GM23338 (cell line): ENCODE results near the gene OLA1. TPM values are rescaled to one million over a fixed set of nuclear protein-coding genes. Genes with fewer than 3 reads are reported as not detected.

ENCODE experiments used
- ATAC-seq: fragments of 200-7000 bp; cut with Tn5 transposase; 3 replicates; pipeline ENCODE4 v1.9.1; 2020
- DNase-seq: peaks from one replicate; pipeline ENCODE4 v3.0.0-alpha.2; 2015; ENCODE audit warnings: low spot score
- H2AFZ ChIP-seq: fragments of 200-600 bp; sonication (generic); 2 replicates; pipeline ENCODE4 v1.8.0; 2016; ENCODE audit warnings: antibody characterized with exemption, mild to moderate bottlenecking, moderate library complexity
- H3F3A ChIP-seq: fragments of 200-600 bp; sonication (generic); replicated peaks from 2 replicates; pipeline ENCODE4 v1.8.0; 2017; ENCODE audit warnings: antibody characterized with exemption, mixed run types, low read depth
- H3K27ac ChIP-seq: fragments of 200-600 bp; sonication (generic); 2 replicates; pipeline ENCODE4 v1.6.1; 2016; ENCODE audit warnings: low read depth
- H3K27me3 ChIP-seq: fragments of 200-600 bp; sonication (generic); 2 replicates; pipeline ENCODE4 v1.8.0; 2016; ENCODE audit warnings: mild to moderate bottlenecking, mixed run types, moderate library complexity; ENCODE audit not compliant: insufficient read depth
- H3K36me3 ChIP-seq: fragments of 200-600 bp; sonication (generic); 2 replicates; pipeline ENCODE4 v1.8.0; 2016; ENCODE audit warnings: mild to moderate bottlenecking; ENCODE audit not compliant: insufficient read depth
- H3K4me1 ChIP-seq: fragments of 200-600 bp; sonication (generic); 2 replicates; pipeline ENCODE4 v1.8.0; 2016; ENCODE audit warnings: mild to moderate bottlenecking, moderate library complexity; ENCODE audit not compliant: insufficient read depth
- H3K4me2 ChIP-seq: fragments of 200-600 bp; sonication (generic); 2 replicates; pipeline ENCODE4 v1.7.1; 2017; ENCODE audit warnings: mixed run types
- H3K4me3 ChIP-seq: fragments of 200-600 bp; sonication (generic); 2 replicates; pipeline ENCODE4 v1.6.1; 2016; ENCODE audit warnings: mixed run types
- H3K79me2 ChIP-seq: fragments of 200-600 bp; sonication (generic); replicated peaks from 2 replicates; pipeline ENCODE4 v1.8.0; 2017; ENCODE audit warnings: mild to moderate bottlenecking; ENCODE audit not compliant: insufficient read depth
- H3K9me2 ChIP-seq: fragments of 200-600 bp; sonication (generic); 2 replicates; pipeline ENCODE4 v1.8.0; 2017; ENCODE audit not compliant: insufficient read depth
- H4K20me1 ChIP-seq: fragments of 200-600 bp; sonication (generic); replicated peaks from 2 replicates; pipeline ENCODE4 v1.8.0; 2017; ENCODE audit warnings: mild to moderate bottlenecking; ENCODE audit not compliant: insufficient read depth
- H3K27ac Mint-ChIP-seq: 2 replicates; pipeline ENCODE4 v1.8.0; 2020; ENCODE audit warnings: inconsistent platforms, mild to moderate bottlenecking, moderate library complexity, mixed read lengths
- H3K27me3 Mint-ChIP-seq: 3 replicates; pipeline ENCODE4 v1.8.0; 2022; ENCODE audit warnings: low read depth, mild to moderate bottlenecking, moderate library complexity, mixed read lengths, inconsistent platforms; ENCODE audit not compliant: insufficient read depth, poor library complexity
- H3K36me3 Mint-ChIP-seq: 3 replicates; pipeline ENCODE4 v1.8.0; 2021; ENCODE audit warnings: low read depth, mild to moderate bottlenecking, inconsistent platforms, moderate library complexity, mixed read lengths
- H3K4me1 Mint-ChIP-seq: 3 replicates; pipeline ENCODE4 v1.8.0; 2020; ENCODE audit warnings: mild to moderate bottlenecking, inconsistent platforms, mixed read lengths
- H3K4me3 Mint-ChIP-seq: 3 replicates; pipeline ENCODE4 v1.8.0; 2021; ENCODE audit warnings: moderate library complexity, mild to moderate bottlenecking, inconsistent platforms, mixed read lengths
- H3K9me3 Mint-ChIP-seq: 3 replicates; pipeline ENCODE4 v1.8.0; 2020; ENCODE audit warnings: moderate library complexity, mild to moderate bottlenecking, inconsistent platforms, mixed read lengths
- CREB1 ChIP-seq: fragments of 250-450 bp; sonication (Bioruptor Pico); IDR thresholded peaks from 2 replicates; pipeline ENCODE4 v1.5.0; 2020; ENCODE audit warnings: low read depth, mild to moderate bottlenecking, moderate library complexity
- EZH2 ChIP-seq: fragments of 200-600 bp; sonication (generic); IDR thresholded peaks from one replicate; pipeline ENCODE4 v1.8.0; 2017; ENCODE audit warnings: antibody characterized with exemption, mild to moderate bottlenecking, low read depth; ENCODE audit not compliant: unreplicated experiment
- EZH2phosphoT487 ChIP-seq: fragments of 200-600 bp; sonication (generic); IDR thresholded peaks from one replicate; pipeline ENCODE4 v1.8.1; 2018; ENCODE audit warnings: antibody characterized with exemption; ENCODE audit not compliant: unreplicated experiment
- JUNB ChIP-seq: IDR thresholded peaks from one replicate; pipeline ENCODE4 v1.6.1; 2016; ENCODE audit warnings: antibody characterized with exemption; ENCODE audit not compliant: unreplicated experiment
- NANOG ChIP-seq: IDR thresholded peaks from 2 replicates; pipeline ENCODE4 v1.6.1; 2016; ENCODE audit warnings: antibody characterized with exemption, borderline replicate concordance
- POLR2AphosphoS5 ChIP-seq: IDR thresholded peaks from 2 replicates; pipeline ENCODE4 v1.6.1; 2016; ENCODE audit warnings: antibody characterized with exemption, low read depth
- STAT1 ChIP-seq: IDR thresholded peaks from one replicate; pipeline ENCODE4 v1.6.1; 2016; ENCODE audit warnings: antibody characterized with exemption; ENCODE audit not compliant: unreplicated experiment
- ZNF114 ChIP-seq: fragments of 250-450 bp; sonication (Bioruptor Pico); IDR thresholded peaks from 2 replicates; pipeline ENCODE4 v1.5.0; 2020; ENCODE audit warnings: mild to moderate bottlenecking, moderate library complexity
- ZNF331 ChIP-seq: fragments of 250-450 bp; sonication (Bioruptor Pico); IDR thresholded peaks from 2 replicates; pipeline ENCODE4 v1.5.0; 2020; ENCODE audit warnings: low read depth, mild to moderate bottlenecking, moderate library complexity
- polyA plus RNA-seq: library from polyadenylated mRNA; unstranded; fragments of >200 nt; fragmentation: Nextera tagmentation; extraction: Ambion mirVana; gene quantifications from 2 replicates; pipeline ENCODE4 v1.2.1, GENCODE V29; 2016
- total RNA-seq: library from RNA; depleted of rRNA; stranded (reverse); fragments of >200 nt; shearing (Covaris generic); gene quantifications from 2 replicates; pipeline ENCODE4 v1.2.3, GENCODE V29; 2014
- TF ChIP-seq, protein P1 (sequence below): IDR thresholded peaks from one replicate; pipeline ENCODE4 v1.6.1; 2018; ENCODE audit warnings: antibody characterized with exemption; ENCODE audit not compliant: unreplicated experiment
- TF ChIP-seq, protein P2 (sequence below): IDR thresholded peaks from 2 replicates; pipeline ENCODE4 v1.6.1; 2016; ENCODE audit warnings: antibody characterized with exemption
- TF ChIP-seq, protein P3 (sequence below): fragments of 250-450 bp; sonication (Bioruptor Pico); IDR thresholded peaks from 2 replicates; pipeline ENCODE4 v1.5.0; 2020; ENCODE audit warnings: mild to moderate bottlenecking, moderate library complexity
- TF ChIP-seq, protein P4 (sequence below), 2 experiments: fragments of 200-600 bp in 1 of 2; sonication (generic) in 1 of 2; conservative IDR thresholded peaks; 2 replicates each; pipeline versions ENCODE4 v1.5.1 to v1.6.1; 2016 to 2017; ENCODE audit warnings: antibody characterized with exemption in 2 of 2, low read depth in 2 of 2, mild to moderate bottlenecking in 2 of 2, moderate library complexity in 1 of 2

The OLA1 gene
- total and polyA plus RNA-seq, 2 experiments from 2014 or later = 104 to 242 TPM

DNA sequence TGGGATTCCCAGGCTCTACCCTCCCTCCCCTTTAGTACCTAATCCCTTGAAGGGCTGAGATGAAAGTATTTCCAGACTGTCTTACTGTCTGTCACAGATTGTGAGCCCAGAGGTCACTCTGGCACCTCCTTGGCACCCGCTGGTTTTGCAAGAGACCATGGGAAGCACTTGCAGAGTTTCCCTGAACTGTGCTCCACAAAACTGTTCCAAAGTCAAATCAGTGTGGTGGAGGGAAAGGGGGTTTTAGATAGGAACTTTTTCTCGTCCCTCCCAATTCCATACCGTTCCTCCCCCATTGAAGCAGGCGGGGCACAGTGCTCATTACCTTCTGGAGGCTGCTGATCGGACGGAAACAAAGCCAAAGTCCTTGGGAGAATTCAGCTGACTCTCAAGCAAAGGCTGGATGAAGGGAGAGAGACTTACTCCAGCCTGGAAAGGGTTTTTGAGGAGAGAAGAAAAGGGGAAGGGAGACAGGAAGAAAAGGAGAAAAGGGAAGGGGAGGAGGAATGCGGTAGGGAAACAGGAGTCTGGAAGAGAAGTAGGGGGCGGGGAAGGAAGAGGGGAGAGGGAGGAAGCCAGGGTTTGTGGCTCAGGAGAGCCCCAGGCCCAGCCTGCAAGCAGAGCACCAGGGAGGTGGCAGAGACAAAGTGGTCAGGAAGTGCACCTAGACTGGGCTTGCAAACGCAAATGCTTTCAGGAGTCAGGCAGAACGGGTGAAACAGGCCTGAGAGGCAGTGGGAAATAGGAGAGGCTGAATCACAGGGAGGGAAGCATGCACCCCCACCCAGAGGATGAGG, 194.8 kb downstream of the OLA1 start:
- Mint-ChIP-seq H3K4me1 (peaks cover 40% of the 10 kb centered on the region), H3K27me3 (peaks cover 3% of the 10 kb centered on the region), H3K36me3 (no peaks in the 10 kb centered on the region; the same call in 2 of the 3 replicates), H3K9me3 (peaks cover 1% of the 10 kb centered on the region; the same call in 1 of the 3 replicates), H3K27ac (no peak overlapping the region), H3K4me3 (peak overlapping the region; percentile 61)
- Histone ChIP-seq H3K4me2 (peak overlapping the region; percentile 78), H3K4me1 (peaks cover 39% of the 10 kb centered on the region), H3K36me3 (no peaks in the 10 kb centered on the region), H3K27ac (peak overlapping the region; percentile 63; the same call in 1 of the 2 replicates), H3K79me2 (no peaks in the 10 kb centered on the region), H3K4me3 (peak overlapping the region; percentile 50), H4K20me1 (no peaks in the 10 kb centered on the region), H3K27me3 (no peaks in the 10 kb centered on the region), H3K9me2 (no peaks in the 10 kb centered on the region), H3F3A (peaks cover 13% of the 10 kb centered on the region; the same call in 1 of the 2 replicates), H2AFZ (peak overlapping the region; percentile 98)
- ATAC-seq (peak; percentile 83), DNase-seq (peak; percentile 82)
- TF ChIP-seq EZH2 (no peak), STAT1 (no peak), EZH2phosphoT487 (no peak), ZNF331 (CRISPR knock-in tag) (no peak), NANOG (no peak), JUNB (no peak), POLR2AphosphoS5 (no peak), ZNF114 (CRISPR knock-in tag) (no peak), CREB1 (CRISPR knock-in tag) (no peak)
- TF ChIP-seq, protein P1, sequence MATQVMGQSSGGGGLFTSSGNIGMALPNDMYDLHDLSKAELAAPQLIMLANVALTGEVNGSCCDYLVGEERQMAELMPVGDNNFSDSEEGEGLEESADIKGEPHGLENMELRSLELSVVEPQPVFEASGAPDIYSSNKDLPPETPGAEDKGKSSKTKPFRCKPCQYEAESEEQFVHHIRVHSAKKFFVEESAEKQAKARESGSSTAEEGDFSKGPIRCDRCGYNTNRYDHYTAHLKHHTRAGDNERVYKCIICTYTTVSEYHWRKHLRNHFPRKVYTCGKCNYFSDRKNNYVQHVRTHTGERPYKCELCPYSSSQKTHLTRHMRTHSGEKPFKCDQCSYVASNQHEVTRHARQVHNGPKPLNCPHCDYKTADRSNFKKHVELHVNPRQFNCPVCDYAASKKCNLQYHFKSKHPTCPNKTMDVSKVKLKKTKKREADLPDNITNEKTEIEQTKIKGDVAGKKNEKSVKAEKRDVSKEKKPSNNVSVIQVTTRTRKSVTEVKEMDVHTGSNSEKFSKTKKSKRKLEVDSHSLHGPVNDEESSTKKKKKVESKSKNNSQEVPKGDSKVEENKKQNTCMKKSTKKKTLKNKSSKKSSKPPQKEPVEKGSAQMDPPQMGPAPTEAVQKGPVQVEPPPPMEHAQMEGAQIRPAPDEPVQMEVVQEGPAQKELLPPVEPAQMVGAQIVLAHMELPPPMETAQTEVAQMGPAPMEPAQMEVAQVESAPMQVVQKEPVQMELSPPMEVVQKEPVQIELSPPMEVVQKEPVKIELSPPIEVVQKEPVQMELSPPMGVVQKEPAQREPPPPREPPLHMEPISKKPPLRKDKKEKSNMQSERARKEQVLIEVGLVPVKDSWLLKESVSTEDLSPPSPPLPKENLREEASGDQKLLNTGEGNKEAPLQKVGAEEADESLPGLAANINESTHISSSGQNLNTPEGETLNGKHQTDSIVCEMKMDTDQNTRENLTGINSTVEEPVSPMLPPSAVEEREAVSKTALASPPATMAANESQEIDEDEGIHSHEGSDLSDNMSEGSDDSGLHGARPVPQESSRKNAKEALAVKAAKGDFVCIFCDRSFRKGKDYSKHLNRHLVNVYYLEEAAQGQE = no peak
- TF ChIP-seq, protein P2, sequence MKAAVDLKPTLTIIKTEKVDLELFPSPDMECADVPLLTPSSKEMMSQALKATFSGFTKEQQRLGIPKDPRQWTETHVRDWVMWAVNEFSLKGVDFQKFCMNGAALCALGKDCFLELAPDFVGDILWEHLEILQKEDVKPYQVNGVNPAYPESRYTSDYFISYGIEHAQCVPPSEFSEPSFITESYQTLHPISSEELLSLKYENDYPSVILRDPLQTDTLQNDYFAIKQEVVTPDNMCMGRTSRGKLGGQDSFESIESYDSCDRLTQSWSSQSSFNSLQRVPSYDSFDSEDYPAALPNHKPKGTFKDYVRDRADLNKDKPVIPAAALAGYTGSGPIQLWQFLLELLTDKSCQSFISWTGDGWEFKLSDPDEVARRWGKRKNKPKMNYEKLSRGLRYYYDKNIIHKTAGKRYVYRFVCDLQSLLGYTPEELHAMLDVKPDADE = no peak
- TF ChIP-seq, protein P3, sequence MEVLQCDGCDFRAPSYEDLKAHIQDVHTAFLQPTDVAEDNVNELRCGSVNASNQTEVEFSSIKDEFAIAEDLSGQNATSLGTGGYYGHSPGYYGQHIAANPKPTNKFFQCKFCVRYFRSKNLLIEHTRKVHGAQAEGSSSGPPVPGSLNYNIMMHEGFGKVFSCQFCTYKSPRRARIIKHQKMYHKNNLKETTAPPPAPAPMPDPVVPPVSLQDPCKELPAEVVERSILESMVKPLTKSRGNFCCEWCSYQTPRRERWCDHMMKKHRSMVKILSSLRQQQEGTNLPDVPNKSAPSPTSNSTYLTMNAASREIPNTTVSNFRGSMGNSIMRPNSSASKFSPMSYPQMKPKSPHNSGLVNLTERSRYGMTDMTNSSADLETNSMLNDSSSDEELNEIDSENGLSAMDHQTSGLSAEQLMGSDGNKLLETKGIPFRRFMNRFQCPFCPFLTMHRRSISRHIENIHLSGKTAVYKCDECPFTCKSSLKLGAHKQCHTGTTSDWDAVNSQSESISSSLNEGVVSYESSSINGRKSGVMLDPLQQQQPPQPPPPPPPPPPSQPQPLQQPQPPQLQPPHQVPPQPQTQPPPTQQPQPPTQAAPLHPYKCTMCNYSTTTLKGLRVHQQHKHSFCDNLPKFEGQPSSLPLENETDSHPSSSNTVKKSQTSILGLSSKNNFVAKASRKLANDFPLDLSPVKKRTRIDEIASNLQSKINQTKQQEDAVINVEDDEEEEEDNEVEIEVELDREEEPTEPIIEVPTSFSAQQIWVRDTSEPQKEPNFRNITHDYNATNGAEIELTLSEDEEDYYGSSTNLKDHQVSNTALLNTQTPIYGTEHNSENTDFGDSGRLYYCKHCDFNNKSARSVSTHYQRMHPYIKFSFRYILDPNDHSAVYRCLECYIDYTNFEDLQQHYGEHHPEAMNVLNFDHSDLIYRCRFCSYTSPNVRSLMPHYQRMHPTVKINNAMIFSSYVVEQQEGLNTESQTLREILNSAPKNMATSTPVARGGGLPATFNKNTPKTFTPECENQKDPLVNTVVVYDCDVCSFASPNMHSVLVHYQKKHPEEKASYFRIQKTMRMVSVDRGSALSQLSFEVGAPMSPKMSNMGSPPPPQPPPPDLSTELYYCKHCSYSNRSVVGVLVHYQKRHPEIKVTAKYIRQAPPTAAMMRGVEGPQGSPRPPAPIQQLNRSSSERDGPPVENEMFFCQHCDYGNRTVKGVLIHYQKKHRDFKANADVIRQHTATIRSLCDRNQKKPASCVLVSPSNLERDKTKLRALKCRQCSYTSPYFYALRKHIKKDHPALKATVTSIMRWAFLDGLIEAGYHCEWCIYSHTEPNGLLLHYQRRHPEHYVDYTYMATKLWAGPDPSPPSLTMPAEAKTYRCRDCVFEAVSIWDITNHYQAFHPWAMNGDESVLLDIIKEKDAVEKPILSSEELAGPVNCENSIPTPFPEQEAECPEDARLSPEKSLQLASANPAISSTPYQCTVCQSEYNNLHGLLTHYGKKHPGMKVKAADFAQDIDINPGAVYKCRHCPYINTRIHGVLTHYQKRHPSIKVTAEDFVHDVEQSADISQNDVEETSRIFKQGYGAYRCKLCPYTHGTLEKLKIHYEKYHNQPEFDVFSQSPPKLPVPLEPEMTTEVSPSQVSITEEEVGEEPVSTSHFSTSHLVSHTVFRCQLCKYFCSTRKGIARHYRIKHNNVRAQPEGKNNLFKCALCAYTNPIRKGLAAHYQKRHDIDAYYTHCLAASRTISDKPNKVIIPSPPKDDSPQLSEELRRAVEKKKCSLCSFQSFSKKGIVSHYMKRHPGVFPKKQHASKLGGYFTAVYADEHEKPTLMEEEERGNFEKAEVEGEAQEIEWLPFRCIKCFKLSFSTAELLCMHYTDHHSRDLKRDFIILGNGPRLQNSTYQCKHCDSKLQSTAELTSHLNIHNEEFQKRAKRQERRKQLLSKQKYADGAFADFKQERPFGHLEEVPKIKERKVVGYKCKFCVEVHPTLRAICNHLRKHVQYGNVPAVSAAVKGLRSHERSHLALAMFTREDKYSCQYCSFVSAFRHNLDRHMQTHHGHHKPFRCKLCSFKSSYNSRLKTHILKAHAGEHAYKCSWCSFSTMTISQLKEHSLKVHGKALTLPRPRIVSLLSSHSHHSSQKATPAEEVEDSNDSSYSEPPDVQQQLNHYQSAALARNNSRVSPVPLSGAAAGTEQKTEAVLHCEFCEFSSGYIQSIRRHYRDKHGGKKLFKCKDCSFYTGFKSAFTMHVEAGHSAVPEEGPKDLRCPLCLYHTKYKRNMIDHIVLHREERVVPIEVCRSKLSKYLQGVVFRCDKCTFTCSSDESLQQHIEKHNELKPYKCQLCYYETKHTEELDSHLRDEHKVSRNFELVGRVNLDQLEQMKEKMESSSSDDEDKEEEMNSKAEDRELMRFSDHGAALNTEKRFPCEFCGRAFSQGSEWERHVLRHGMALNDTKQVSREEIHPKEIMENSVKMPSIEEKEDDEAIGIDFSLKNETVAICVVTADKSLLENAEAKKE (CRISPR knock-in tag) = no peak
- TF ChIP-seq, protein P4, sequence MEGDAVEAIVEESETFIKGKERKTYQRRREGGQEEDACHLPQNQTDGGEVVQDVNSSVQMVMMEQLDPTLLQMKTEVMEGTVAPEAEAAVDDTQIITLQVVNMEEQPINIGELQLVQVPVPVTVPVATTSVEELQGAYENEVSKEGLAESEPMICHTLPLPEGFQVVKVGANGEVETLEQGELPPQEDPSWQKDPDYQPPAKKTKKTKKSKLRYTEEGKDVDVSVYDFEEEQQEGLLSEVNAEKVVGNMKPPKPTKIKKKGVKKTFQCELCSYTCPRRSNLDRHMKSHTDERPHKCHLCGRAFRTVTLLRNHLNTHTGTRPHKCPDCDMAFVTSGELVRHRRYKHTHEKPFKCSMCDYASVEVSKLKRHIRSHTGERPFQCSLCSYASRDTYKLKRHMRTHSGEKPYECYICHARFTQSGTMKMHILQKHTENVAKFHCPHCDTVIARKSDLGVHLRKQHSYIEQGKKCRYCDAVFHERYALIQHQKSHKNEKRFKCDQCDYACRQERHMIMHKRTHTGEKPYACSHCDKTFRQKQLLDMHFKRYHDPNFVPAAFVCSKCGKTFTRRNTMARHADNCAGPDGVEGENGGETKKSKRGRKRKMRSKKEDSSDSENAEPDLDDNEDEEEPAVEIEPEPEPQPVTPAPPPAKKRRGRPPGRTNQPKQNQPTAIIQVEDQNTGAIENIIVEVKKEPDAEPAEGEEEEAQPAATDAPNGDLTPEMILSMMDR (conservative IDR thresholded peaks at IDR 0.05; ENCODE audit: low read depth in 2 of 2) = no peak
